GM21576 (cell line): ENCODE data around the gene C3orf80.
"Not testable (repeated sequence)": the region's sequence is repeated elsewhere in the genome, so short reads cannot be mapped to it uniquely, and the experiment has no call there.

Experiments used
- ATAC-seq: cut with Tn5 transposase; IDR thresholded peaks from one replicate; pipeline ENCODE4 v1.9.1; 2021; ENCODE audit warnings: mild to moderate bottlenecking, moderate library complexity; ENCODE audit not compliant: unreplicated experiment

Gene C3orf80

DNA sequence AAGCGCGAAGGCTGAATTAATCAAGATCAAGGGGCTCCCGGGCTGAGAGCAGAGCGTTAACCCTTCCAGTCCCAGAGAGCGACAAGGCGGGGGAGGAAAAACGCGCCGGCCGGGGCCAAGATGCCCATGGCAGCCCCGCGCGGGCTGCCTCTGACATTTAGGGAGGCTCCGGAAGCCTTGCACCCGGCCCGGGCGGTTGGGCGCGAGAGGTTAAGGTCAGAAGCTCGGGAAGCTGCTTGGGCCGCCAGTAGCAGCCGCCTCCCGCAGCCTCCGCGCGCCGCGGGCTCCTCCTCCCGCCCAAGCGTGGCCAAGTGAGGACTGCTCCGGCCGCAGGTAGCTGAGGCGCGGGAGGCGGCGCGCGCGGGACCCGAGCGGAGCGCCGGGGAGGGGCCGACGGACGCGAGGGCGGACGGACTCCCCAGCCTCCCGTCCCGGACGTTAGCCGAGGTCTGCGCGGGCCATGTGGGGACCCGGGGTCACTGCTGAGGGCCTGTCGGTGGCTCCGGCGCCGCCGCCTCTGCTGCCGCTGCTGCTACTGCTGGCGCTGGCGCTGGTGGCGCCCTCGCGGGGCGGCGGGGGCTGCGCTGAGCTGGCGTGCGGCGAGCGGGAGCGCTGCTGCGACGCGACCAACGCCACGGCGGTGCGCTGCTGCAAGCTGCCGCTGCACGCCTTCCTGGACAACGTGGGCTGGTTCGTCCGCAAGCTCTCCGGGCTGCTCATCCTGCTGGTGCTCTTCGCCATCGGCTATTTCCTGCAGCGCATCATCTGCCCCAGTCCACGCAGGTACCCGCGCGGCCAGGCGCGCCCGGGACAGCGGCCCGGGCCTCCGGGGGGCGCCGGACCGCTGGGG, at the start of gene C3orf80:
C3orf80 (plus strand) TSS at position 247 of the 850 bp plus-strand sequence; CDS start at position 461, 214 bp downstream.
- ATAC-seq: peak; percentile 80

DNA sequence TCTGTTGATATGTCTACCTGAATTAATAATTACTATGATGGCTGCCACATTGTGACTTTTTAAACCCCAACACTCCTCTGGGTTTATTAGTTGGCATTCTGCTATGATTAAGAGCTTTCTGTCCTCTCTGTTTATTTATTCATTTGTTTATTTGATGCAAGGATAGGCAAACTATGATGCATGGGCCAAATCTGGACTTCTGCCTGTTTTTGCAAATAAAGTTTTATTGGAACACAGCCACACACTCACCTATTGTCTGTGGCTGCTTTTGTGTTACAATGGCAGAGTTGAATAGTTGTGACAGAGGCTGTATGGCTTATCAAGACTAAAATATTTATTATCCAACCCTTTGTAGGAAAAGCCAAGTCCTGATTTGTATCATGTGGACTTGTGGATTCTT, 48.3 kb upstream of the C3orf80 start:
- ATAC-seq: no peak

DNA sequence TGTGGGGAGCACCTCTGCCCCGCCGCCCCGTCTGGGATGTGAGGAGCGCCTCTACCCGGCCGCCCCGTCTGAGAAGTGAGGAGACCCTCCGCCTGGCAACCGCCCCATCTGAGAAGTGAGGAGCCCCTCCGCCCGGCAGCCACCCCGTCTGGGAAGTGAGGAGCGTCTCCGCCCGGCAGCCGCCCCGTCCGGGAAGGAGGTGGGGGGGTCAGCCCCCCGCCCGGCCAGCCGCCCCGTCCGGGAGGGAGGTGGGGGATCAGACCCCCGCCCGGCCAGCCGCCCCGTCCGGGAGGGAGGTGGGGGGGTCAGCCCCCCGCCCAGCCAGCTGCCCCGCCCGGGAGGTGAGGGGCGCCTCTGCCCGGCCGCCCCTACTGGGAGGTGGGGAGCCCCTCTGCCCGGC, 46.6 kb upstream of the C3orf80 start:
- ATAC-seq: not testable (repeated sequence)

DNA sequence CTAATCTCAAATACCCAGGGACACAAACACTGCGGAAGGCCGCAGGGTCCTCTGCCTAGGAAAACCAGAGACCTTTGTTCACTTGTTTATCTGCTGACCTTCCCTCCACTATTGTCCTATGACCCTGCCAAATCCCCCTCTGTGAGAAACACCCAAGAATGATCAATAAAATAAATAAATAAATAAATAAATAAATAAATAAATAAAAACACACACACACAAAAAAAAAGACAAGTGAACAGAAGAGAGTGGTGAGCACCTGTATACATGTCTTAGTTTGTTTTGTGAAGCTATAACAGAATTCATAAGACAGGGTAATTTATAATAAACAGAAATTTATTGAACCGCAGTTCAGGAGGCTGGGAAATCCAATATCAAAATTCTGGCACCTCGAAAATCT, 45.8 kb upstream of the C3orf80 start:
- ATAC-seq: not testable (repeated sequence)

DNA sequence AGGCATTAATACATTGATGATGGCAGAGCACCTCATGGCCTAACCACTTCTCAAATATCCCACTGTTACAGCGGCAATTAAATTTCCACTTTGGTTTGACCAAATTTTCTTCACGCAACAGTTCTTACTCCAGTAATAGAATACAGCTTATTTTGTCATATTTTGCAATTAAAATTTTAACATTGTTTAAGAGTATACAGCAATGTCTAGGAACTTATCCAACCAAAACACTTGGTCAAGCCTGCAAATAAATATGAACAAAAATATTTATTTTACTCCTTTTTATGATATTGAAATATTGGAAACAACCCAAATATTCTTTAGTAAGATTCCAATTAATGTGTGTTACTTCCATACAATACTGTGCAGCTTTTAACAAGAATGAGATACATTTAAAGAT, 45.3 kb upstream of the C3orf80 start:
- ATAC-seq: no peak

DNA sequence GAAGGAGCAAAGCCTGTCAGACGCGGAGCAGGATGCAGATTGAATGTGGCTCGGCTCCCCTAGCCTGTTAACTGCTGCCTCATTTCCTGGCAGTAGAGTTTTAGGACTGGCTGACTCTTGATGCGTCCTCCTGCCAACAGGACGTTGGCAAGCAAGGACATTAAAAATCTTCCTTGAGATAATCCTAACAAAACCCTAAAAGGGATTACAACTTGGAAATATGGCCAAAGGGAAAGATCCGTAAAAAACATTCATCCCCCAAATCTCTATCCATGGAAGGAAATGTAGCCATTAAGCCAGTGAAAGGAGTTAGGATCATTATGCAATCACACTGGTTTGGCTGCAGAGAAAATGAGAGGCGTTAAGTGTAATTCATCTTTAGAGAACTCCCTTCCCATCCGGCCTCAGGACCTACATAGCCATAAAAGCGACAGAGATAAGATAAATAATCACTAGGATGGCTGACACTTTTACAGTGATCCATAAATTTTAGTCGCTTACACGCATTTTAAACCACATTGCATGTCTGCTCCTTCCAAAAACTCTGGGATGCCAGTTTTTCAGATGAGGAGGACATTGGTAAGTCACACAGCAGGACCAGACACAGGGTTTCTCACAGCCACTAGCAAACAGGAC, 44.5 kb upstream of the C3orf80 start:
- ATAC-seq: no peak

DNA sequence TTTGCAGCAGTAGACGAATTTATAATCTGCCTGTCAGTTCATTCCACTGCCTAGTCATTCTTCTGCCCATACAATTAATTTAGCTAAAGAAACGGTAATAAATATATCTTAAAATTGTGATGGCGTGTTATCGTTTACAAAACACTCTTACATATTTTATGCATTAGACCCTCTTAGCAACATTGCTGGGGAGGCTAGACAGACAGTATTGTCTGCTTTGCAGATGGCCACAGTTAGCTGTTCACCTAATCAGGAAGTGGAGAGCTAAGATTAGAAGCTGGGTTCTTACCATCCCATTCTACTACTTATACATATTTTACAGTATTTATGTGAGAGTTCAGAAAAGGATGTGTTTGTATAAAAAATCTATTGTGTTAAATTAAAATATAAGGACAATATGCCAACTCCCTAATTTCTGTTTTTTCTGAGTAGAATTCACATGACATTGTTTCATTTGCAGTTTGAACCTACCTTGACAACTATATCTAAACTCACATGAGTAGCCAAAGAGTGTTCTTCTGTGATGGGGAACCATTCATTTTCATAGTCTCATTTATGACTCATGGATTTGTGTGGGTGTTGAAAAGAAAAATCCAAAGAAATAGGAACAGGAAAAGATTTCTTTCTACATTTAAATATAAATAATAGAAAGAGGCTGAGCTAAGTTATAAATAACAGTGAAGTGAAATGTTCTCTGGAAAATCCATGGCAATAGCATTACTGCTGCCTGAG, 41.7 kb upstream of the C3orf80 start:
- ATAC-seq: peak; percentile 49

DNA sequence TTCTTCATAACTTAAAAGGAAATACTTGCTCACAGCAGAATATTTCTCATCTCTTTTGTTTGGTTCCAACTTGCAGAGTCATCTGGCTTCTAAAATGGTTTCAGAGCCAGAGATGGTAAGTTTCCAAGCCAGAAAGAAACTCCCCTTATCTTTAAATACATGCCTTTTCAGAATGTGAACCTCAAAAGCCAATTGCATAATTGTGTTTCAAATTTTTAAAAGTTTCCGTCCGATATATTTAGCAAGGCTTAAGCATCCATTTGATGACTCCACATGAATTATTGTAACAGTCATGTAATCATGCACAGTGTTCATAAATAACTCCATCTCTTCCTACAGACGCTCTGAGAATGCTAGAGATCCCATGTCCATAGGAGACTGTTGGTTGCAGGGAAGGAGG, 40.6 kb upstream of the C3orf80 start:
- no peak for ATAC-seq

DNA sequence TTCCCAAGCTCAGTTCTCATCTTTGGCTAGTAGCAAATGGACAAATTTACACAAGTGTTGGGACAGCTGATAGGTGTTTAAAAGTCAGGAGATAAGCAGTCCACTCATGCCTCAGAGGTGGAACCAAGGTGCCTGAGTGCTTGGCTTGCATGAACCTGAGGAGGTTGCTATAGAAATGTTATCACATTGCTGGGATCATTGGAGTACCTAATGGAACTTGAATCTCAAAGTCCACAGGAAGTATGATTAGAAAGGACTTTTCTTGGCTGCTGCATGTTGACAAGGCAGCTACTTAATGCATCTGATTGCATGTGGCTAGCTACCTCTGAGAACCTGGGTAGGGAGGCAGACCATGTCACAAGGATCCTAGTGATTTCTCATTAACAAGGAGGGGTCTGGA, 39.5 kb upstream of the C3orf80 start:
- ATAC-seq: no peak

DNA sequence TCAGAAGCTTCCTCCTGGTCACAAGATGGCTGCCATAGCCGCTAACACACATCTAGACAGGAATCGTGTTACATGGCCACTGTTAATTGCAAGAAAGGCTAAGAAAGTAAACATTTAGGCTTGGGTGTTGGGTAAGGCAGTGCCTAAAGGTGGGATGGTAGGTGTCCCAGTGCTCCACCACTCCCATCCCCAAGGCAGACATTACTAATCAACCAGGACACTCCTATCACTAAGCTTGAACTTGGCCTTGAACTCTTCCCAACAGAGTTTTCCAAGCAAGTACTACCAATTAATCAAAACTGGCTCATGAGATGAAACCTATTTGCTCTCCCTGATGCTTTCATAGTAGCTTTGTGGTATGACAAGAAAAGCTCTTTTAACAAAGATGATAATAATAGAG, 37.9 kb upstream of the C3orf80 start:
- ATAC-seq: no peak

DNA sequence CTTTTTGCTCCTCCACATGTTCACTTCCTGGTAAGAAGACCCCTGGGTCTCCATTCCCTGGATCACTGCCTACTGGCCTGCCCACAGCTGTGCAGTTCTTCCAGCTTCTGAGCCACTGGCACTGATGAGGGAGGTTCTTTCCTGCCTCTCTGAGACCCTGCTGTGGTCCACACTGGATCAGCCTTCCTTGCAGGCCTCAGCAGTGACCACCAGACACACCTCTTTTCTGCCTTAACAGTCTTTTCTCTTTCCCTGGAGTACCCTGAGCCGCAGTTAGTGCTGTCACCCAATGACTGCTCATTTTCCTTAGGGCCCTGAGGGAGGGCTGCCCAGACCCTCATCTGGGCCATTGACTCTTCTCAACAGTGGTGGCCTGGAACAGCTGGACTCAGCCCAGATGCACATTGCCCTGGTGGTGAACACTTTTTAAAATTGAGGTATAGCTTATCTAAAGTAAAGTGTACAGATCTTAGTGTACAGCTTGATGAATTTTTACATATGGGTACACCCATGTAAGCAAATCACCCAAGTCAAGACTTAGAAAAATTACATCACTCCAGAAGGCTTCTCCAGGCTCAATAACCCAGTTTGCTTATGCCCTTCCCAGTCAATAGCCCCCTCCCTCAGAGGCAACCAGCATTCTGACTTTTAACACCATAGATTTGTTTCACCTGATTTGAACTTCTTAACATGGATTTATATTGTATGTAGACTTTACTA, 32.8 kb upstream of the C3orf80 start:
- no peak for ATAC-seq

DNA sequence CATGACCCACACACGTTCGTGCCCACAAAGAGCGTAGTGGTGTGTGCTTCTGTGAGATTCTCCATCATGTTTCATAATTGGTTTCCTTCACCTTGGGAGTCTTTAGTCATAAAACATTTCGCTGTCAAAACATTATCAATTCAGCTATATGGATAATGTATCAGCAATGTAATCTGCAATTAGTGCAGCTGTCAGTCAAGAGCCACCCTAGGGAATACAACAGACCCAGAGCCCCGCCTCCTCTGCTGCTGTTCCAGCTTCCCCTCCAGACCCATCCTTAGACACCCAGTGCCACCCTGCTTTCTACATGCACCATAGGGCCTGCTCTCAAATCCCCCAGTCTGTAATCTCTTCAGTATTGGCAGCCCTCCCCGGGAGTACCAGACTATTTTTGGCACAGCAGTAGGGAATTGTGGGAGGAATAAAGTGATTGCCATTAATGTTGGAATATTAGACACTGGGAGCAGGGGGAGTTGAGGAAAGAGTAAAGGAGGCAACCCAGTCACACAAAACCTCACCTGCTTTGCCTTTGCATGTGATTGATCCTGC, 31.5 kb upstream of the C3orf80 start:
- no peak for ATAC-seq

DNA sequence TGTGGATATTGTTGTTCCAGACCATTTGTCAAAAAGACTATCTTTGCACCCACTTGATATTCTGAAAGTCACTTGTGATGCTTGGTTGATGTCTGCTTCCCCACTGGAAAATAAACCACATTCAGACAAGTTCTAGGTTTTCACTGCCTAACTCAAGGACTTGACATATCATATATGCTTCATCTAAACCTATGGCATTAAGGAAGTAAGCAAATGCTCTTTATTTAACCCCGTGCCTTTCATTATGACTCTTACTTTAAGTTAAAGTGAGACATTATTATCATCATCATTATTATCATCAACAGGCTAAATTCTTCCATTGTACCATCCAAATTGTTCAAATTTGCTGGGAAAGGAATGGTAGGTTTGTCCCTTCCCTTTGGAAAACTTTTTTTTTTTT, 30.8 kb upstream of the C3orf80 start:
- no peak for ATAC-seq

DNA sequence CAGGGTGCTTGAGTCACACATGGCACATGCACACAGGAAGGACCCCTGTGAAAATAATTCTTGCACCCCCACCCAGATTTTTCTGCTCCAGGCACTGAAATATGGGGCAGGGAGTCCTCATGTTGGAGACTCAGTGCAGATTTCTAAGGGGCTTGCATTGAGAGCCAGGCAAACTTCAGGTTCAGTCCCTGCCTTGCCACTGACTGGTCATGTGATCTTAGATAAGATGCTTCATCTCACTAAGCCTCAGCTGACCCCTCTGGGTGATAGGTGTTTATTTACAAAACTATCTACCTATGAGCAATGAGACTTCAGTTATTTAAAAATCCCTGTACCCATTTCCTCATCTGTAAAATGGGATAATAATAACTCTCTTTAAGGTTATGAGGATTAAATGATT, 30.1 kb upstream of the C3orf80 start:
- ATAC-seq: no peak

DNA sequence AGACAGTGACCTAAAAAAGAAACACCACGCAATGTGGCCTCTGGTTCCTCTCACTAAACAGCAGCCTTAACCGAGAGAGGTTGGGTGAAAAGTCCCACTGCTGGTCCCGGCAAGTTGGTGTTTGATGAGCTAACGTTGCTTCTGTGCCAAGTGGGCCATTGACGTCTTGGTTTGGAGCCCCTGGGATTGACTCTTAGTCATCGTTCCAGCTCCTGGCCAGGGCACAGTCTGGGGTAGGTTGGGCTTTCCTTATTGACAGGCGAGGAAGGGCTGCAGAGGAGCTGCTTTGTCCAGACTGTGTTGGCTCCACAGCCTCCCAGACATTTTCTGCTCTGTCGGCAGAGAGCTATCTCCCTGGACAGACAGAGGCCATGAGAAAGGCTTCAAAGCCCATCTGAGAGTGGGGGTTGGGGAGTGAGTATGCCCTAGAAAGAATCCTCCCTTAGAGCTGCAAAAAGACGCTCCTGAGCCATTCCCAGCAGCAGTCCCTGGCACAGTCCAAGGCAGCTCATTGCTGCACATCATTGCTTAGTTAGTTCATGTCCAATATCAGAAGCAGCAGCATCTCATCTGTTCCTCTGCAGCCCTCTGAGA, 28.6 kb upstream of the C3orf80 start:
- ATAC-seq: no peak

DNA sequence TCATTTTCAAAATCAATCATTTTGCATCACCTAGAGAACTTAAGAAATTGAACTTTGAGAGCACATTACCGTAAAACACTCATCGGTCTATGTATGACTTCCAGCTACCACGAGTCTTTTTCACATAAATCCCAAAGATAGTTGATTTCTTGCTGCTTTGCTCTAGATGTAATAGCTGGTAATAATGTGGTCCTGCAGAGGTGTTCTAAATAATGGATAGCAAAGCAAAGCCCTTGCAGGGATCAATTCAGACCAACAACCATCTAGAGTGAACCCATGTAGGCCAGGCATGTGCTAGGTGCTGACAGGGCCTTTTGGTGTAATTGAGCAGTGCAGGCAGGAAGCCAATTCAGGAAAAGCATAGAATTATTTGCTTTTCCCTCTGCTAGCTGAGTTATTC, 26.1 kb upstream of the C3orf80 start:
- no peak for ATAC-seq

DNA sequence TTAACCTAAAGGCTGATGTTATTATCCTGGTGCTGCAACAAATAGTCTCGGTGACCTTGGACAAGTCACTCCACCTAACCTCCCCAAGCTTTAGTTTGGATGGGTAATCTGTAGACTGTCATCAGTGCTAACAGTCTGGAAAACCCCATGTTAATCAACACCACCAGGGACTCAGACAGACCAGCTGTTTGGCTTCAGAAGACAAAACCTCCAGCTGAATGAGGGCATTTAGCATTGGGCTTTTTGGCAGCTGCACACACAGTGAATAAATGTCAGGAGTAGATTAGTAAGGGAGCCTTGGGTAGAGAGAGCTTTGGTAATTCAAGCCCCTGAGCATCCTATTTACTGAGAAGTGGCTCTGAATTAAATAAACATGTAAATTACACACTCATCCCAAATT, 24.9 kb upstream of the C3orf80 start:
- no peak for ATAC-seq

DNA sequence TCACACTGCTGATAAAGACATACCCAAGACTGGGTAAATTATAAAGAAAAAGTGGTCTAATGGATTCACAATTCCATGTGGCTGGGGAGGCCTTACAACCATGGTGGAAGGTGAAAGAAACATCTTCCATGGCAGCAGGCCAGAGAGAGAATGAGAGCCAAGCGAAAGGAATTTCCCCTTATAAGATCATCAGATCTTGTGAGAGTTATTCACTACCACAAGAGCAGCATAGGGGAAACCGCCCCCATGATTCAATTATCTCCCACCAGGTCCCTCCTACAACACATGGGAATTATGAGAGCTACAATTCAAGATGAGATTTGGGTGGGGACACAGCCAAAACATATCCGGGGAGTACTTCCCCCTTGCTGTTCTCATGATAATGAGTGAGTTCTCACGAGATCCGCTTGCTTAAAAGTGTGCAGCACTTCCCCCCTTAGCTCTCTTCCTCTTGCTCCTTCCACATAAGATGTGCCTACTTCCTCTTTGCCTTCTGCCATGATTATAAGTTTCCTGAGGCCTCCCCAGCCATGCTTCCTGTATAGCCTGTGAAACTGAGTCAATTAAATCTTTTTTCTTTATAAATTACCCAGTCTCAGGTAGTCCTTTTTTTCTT, 20.7 kb upstream of the C3orf80 start:
- ATAC-seq: not testable (repeated sequence)

DNA sequence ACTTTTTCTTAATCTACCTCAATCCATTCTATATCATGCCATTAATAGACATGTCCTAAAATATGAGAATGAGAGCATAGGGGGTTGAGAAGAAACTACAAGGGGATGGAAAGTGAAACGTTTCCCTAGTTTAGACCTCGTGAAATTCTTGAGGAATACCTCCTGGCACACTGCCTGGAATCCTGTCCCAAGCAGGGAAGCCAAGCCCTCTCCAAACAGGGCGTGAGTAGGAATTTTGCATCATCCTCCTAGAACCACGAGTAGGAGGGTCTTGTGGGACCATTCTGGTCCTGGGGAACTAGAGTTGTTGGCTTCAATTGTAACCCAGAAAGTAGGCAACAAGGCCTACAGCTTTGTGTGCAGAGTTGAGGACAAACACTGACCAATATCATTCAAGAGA, 19.6 kb upstream of the C3orf80 start:
- no peak for ATAC-seq

DNA sequence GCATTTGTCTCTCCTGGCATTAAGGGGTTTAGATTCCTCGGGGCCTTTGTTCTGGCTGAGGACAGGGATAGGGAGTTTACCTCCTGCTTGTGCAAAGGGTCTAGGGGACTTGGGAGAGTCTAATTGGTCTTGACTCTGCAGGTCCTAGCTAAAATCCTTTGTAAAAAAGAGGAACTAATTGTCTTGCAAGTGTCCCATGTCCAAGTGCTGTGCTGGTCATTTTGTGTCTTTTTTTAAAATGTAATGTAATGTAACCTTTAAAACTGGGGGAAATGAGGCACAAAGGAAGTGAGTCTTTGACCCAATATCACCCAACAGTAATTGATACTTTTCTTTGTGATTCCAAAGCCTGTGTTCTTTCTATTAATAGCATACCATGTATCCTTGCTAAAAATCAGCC, 14.9 kb upstream of the C3orf80 start:
- ATAC-seq: no peak
